Stimulated activated CD4-positive, alpha-beta T cell treated with anti-CD3 and anti-CD28 coated beads, Interleukin-1b, Interleukin-23, amount 100 ng/mL, for 4 hours (primary cell): ENCODE data around the gene CEP192.
"Not testable (repeated sequence)": the region's sequence is repeated elsewhere in the genome, so short reads cannot be mapped to it uniquely, and the experiment has no call there.

ENCODE experiments used
- DNase-seq, 2 donors: peaks; one replicate each; pipeline ENCODE4 v3.0.0-alpha.2; 2020; ENCODE audit warnings: low read depth in 2 of 2

The CEP192 gene

DNA sequence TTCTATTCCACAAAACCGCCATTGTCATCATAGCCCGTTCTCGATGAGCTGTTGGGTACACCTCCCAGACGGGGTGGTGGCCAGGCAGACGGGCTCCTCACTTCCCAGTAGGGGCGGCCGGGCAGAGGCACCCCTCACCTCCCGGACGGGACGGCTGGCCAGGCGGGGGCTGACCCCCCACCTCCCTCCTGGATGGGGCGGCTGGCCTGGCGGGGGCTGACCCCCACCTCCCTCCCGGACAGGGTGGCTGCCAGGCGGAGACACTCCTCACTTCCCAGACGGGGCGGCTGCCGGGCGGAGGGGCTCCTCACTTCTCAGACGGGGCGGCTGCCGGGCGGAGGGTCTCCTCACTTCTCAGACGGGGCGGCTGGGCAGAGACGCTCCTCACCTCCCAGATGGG is 106.9 kb downstream of the CEP192 start:
- not testable (repeated sequence) for DNase-seq

DNA sequence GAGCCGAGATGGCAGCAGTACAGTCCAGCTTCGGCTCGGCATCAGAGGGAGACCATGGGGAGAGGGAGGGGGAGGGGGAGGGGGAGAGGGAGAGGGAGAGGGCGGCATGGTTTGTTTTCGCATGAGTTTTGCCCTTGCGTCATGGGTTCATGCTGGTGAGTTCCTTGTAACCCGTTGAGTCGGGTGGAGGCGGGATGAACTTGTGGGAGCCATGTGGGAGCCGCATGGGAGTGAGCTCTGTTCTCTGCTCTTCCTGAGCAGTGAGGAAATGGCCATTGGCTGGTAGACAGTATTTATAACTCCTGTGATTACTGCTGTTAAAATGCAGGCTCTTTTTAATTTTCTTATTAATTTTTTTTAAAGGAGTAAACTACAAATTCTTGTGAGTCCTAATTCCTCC is 108.0 kb downstream of the CEP192 start:
- DNase-seq = no peak

DNA sequence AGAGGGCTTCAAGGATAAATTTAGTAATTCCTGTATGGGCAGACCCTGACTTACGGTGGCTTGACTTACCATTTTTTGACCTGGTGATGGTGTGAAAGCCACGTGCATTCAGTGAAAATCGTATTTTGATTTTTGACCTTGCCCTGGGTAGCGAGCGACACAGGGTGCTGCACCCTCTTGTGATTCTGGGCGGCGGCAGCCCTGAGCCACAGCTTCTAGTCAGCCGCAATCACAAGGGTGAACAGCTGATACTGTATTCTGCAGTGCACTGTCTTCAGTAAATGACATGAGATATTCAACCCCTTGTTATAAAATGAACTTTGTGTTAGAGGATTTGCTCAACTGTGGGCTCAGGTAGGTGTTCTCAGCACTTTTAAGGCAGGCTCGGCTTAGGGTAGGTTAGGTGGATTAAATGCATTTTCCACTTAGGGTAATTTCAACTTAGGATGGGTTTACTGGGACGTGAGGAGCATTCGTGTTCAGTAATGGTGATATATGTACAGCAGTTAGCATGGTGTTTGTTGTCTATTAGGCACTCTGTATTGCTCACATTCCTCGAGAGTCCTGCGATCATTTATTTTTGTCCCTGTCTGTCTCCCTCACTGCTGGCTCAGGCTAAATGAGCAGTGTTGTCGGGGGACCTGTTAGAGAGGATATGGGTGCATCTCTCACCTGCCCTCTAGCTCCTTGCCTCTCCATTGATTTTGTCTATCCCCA is 109.9 kb downstream of the CEP192 start:
- no peak for DNase-seq

DNA sequence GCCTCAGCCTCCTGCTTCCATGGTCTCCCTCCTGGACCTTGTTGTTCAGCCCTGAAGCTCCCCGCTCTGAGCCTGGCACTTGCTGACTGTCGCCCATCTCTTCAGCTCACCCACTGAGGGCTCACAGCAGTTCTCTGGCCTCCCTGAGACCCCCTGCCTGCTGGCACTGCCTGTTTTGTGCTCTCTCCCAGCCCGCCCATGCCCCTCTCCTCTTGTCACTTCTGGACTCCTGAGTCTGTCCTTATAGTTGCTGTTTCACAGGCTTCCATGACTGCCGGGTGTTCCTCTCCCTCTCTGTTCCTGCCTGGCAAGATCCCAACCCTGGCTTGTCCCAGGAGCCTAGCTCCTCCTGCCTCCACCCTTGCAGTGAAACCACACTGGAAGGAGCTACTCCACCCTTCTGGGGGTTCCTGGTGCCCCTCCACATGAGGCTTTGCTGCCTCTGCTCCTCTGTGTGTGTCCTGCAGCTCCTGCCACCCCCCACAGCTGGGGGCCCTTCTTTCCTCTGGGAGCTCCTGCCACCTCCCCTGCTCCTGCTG is 110.6 kb downstream of the CEP192 start:
- no peak for DNase-seq

DNA sequence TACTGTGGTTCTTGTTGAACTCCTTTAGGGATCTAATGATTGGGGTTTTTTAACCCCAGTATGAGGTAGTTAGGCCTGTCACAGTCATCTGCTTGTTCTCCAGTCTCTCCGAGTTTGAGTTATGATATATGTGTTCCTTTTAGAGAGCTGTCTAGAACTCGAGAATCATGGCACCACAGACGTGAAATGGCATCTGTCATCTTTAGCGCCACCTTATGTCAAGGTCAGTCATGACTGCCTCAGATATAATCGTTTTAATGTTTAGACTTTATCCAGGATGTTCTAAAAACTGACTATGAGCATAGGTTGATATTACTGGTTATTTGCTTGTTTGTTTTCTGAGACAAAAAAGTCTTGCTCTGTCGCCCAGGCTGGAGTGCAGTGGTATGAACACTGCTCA is 112.2 kb downstream of the CEP192 start:
- DNase-seq = no peak

DNA sequence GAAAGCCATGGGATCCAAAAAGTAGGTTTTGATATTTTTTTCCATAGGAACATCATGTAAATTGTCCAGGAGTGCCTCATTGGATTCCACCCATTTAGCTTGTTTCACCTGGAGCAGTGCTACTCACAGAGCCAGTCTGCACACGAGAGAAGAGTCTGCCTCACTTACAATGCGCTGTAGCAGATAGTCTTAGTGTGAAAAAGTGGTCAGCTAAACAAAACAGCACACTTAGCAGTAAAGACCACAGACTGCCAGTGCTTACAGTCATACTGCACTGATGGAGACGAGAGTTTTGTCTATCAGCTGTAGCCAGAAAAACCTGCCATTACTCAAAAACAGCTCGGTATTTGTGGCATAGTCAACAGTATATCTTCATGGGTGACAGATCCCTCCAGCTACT is 113.9 kb downstream of the CEP192 start:
- DNase-seq = no peak

DNA sequence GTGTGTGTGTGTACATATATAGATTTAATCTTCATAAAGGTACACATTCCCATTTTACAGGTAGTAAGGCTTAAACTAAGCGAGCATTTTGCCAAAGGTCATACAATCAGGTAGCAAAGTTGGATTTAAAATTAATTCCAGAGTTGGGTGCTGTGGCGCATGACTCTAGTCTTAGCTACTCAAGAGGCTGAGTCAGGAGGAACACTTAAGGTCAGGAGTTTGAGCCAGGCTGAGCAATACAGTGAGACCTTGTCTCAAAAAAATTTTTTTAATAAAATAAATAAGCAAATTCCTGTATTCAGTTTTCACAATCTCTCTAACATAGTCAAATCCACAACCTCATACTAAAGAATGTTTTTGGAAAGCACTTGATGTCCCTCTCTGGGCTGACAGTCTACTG is 115.9 kb downstream of the CEP192 start:
- no peak for DNase-seq

DNA sequence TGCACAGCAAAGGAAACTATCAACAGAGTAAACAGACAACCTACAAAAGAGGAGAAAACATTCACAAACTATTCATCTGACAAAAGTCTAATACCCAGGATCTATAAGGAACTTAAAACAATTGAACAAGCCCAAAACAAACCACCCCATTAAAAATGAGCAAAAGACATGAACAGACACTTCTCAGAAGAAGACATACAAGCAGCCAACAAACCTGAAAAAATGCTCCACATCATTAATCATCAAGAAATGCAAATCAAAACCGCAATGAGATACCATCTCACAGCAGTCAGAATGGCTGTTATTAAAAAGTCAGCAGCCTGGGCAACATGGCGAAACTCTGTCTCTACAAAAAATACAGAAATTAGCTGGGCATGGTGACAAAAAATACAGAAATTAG is 117.2 kb downstream of the CEP192 start:
- no peak for DNase-seq

DNA sequence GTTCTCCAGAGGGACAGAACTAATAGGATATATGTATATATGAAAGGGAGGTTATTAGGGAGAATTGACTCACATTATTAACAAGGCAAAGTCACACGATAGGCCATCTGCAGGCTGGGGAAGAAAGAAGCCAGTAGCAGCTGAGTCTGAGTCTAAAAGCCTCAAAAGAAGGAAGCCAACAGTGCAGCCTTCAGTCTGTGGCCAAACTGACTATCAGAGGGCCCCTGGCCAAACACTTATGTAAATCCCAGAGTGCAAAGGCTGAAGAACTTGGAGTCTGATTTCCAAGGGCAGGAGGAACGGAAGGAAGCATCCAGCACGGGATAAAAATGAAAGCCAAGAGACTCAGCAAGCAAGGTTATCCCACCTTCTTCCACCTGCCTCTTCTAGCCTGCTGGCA is 119.4 kb downstream of the CEP192 start:
- DNase-seq = no peak

DNA sequence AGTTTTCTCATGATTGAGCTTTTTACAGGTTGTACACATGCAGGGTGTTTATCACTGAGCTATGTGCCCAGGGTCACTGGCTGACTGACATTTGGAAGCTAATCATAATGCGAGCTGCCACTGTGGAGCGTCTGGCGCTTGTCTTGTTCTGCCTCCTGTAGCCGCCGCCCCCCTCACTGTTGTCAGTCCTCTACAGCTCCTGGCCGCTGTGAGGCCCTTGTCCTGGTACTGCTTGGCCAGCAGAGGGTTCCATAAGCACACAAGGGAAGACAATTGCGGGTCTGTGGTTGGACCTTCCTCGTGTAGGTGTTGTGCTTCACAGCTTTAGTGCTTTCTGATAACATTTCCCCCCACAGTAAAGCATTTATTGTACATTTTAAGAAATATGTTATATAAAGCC is 121.8 kb downstream of the CEP192 start:
- no peak for DNase-seq

DNA sequence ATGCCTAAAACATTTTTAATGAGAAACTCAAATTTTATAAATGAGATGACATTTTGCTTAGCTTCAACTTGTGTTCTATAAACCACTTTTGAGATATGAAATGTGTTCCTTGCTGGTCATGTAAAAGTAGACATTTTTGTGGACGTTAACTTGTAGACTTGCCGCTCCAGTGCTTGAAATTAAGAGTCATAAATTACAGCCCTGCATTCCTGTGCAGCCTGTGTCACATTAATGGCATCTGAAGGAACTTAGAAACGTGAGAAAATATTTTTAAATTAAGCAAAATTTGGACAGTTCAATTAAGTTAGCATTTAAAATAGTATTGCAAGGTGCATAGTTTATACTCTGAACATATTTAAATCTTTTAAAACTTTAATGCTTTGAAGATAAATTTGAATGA is 129.1 kb downstream of the CEP192 start:
- DNase-seq = no peak

DNA sequence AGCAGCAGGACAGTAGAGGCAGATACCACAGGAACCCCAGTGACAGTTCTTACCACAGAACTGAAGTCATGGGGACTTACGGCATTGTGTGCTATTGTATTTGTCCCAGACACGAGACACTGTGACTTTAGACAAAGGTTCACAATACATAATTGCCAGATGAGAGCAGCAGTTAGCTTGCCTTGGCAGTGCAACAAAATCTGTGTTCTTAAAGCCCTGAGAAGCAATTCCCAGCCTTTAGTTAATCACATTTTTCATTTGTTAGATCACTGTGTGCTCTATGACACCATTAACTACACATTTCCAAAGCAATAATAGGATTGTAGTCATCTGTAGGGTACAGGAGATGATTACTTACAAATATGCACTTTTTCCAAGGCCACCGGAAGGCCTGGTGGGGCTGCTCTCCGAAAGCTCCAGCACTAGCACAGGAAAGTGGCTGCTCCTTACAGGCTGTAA is 129.8 kb downstream of the CEP192 start:
- DNase-seq = no peak

DNA sequence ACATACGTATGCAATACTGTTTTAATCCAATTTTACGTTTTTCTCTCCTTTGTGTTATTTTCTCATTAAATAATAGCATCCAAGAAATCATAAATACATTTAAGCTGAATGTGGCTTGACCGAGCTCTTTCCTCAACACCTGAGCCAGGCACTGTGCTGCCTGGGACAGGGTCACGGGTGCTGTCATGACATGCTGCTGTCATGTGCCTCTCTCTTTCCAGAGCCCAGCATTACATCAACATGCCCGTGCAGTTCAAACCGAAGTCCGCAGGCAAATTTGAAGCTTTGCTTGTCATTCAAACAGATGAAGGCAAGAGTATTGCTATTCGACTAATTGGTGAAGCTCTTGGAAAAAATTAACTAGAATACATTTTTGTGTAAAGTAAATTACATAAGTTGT is 133.2 kb downstream of the CEP192 start:
- no peak for DNase-seq

DNA sequence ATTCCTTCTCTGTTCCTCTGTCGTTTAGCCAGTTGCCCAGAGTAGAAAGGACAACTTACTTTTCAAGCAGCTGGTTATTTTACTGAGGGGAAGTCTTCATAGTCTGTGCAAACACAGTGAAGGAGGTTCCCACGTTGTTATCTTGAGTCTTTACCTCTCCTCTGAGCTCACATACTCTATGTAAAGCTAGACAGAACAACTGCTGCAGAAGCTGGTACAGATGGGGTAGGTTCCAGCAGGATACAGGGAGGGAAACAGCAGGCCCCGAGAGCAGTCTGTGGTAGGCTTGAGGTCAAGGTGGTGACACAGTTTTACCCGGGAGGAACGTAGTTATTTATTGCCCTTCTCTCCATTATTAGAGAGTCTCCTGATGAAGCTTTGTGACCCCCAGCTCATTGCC is 134.0 kb downstream of the CEP192 start:
- no peak for DNase-seq

DNA sequence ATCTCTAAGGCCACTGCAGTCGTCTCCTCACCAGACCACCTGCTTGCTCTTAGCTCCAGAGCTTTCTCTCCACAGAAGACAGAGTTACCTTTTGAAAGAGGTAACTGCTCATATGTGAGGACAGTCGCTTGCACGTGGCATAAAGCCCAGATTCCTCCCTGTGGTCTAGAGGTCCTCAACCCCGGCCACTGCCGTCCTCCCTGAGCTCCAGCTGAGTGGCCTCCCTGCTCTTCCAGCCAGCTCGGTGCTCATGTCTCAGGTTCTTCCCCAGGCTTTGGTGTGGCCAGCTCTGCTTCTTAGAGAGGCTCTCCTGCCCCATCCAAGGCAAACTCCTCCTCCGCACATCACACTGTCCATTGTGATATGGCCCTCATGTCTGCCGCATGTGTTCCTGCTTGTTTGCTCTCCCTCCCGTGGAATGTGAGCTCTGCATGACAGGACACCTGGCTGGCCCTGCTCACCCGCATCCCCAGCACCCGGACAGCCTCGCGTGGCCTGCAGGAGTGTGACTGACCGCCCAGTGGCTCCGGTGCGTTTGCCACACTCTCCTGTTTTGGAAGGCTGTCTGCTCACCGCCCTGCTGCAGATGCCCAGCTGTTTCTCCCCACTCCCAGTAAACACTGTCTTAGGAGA is 135.9 kb downstream of the CEP192 start:
- DNase-seq = no peak

DNA sequence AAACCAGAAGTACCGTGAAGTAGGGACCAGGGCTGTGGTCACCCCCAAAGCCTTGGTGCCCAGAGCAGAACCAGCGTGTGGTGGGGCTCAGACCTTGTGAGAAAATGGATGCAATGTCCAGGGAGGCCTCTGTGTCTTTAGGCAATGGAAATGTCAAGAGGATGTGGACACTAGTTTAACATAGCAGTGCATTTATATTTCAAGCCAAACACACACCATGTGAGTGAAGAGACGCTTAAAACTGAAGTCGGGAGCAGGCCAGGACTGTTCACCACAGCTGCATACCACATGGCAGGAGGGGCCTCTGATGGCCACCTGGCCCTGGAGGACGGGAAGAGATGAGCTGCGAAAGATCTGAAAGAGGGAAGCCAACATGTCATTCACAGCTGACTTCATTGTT is 140.1 kb downstream of the CEP192 start:
- DNase-seq = no peak

DNA sequence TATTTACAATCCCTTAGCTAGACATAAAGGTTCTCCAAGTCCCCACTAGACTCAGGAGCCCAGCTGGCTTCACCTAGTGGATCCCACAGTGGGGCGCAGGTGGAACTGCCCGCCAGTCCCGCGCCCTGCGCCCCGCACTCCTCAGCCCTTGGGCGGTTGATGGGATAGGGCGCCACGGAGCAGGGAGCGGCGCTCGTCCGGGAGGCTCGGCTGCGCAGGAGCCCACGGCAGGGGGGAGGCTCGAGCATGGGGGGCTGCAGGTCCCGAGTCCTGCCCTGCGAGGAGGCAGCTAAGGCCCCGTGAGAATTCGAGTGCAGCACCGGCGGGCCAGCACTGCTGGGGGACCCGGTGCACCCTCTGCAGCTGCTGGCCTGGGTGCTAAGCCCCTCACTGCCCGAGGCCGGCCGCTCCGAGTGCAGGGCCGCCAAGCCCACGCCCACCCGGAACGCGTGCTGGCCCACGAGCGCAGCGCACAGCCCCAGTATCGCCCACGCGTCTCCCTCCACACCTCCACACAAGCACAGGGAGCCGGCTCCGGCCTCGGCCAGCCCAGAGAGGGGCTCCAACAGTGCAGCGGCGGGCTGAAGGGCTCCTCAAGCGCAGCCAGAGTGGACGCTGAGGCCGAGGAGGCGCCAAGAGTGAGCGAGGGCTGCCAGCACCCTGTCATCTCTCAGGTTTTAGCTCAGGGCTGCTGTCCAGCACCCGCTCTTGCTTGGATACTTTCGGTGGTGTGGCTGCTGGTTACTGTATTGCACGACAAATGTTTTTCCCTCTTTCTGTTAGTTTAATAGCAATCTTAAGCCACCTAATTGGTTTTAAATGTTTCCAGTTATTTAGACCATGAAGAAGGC is 143.6 kb downstream of the CEP192 start:
- no peak for DNase-seq

DNA sequence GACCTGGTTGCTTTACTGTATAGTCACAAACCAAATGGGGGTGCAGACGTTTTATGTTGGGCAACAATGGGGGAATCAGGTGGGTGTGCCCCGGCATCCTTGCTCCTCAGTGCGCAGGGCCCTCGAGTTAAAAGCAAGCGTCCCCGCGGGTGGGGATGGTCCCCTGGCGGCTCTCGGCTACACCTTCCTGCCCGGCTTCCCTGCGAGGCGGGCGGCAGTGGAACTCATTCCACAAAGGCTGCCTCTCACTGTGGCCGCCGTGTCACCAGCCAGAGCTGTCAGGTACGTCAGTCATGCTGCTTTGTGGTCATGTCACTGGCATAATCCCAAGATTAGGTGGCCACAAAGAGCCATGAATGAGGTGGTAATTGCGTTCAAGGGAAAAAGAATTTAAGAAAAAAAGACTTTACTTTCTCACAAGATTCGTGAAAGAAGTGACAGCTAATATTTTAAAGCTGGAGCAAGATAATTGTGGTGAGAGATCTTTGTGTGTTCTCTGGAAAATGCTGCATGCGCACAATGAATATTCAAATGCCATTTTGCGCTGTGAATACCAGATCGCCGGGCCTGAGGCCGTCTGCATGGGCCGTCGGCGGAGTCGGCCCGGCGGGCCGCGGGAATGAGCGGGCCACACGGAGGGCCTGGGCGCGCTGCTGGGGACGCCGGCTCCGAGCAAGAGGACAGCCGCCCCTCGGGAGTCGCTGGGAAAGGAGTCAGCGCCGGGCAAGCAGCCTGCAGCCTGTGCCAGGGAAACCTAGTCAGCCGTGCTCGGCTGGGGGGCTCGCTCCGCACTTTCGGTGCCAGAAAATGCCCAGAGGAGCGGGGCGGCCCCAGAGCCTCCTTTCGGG is 145.1 kb downstream of the CEP192 start:
- DNase-seq = no peak

DNA sequence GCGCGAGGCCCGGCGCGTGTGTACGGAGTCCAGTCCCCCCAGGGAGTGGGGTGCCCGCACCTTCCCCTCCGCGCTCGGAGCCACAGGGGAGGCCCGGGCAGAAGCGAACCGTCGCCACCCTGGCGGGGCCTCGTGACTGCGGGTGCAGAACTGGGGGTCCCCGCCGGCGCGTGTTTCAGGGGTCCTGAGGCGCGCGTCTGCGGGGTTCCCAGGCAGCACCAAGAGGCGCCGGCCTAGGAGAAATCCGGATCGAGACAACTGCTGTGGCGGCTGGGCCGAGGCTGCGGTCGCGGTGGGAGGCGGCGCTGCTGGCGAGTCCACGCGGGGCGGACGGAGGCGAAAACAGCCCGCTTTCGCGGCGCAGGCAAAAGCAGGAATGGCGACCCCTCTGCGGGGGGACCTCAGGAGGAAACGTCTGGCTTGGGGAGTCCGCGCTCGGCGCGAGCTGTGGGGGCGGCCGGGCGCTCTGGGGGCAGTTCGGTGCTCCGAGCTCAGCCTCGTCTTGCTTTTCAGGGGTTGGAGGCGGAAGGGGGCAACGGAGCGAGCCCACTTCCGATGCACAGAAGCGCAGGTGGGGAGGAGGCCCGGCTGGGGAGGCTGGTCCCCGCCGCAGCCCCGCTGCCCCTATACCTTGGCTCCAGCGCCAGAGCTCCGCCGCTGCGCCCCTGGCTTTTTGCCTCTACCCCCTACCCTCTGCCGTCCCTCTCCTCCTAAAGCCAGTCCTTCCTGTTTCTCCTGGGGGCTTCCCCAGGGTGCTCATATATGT is 145.9 kb downstream of the CEP192 start:
- DNase-seq = peak in 1 of 2 donors; percentile 19

DNA sequence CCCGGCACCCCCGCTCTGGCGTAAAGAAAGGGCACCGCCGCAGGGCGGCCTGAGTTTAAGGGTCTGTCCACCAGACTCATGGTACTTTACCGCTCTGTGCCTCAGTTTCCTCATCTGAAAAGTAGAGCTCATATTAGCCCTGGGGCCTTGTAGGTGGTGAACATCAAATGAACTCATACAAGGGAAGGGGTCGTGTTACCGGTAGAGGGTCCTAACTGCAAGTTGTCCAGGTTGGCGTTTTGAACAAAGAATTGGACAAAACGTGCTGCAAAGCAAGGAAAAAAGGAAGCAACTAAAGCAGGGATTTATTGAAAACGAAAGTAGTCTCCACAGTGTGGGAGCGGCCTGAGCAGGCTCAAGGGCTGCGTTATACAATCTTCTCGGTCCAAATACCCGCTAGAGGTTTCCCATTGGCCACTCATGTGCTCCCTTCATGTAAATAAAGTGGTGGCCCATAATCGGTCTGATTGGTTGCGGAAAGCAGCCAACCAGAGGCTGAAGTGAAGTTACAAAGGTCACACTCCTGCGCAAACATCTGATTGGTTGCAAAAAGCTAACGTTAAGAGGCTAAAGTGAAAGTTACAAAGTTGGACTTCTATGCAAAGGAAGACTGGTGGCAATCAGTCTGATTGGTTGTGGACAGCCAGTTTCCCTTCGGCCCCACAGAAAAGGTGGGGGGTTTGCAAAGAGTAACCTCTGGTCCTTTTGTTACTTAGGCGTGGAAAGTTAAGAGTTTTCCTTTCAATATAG is 146.7 kb downstream of the CEP192 start:
- peak in 1 of 2 donors; percentile 41 for DNase-seq
